HG02610 (cell line): ENCODE measurements around the gene HERC3.

Experiments used
- ATAC-seq: cut with Tn5 transposase; IDR thresholded peaks from one replicate; pipeline ENCODE4 v1.9.1; 2021; ENCODE audit warnings: mild to moderate bottlenecking, moderate library complexity; ENCODE audit not compliant: unreplicated experiment

The HERC3 gene

GRCh38 chr4:88713782-88714181 lies 121.5 kb downstream of the HERC3 start:
- ATAC-seq = no peak

GRCh38 chr4:88718098-88718497 lies 125.8 kb downstream of the HERC3 start:
- ATAC-seq = no peak

- ATAC-seq = no peak
Observed at GRCh38 chr4:88719381-88719780, 127.1 kb downstream of the HERC3 start.

GRCh38 chr4:88720451-88721428 lies 128.5 kb downstream of the HERC3 start:
- ATAC-seq = no peak

GRCh38 chr4:88722276-88722780 lies 130.0 kb downstream of the HERC3 start:
- ATAC-seq = no peak

GRCh38 chr4:88722828-88723227 lies 130.5 kb downstream of the HERC3 start:
- no peak for ATAC-seq

GRCh38 chr4:88724406-88724805 lies 132.1 kb downstream of the HERC3 start:
- ATAC-seq = no peak

GRCh38 chr4:88725143-88725542 lies 132.9 kb downstream of the HERC3 start:
- ATAC-seq = no peak

GRCh38 chr4:88725986-88726385 lies 133.7 kb downstream of the HERC3 start:
- ATAC-seq = no peak

GRCh38 chr4:88728146-88728545 lies 135.9 kb downstream of the HERC3 start:
- no peak for ATAC-seq

GRCh38 chr4:88729146-88729760 lies 137.0 kb downstream of the HERC3 start:
- no peak for ATAC-seq

- ATAC-seq = no peak
Observed at GRCh38 chr4:88730811-88731210, 138.5 kb downstream of the HERC3 start.

GRCh38 chr4:88731381-88731780 lies 139.1 kb downstream of the HERC3 start:
- ATAC-seq = no peak

- ATAC-seq = no peak
Observed at GRCh38 chr4:88732714-88733368, 140.6 kb downstream of the HERC3 start.

GRCh38 chr4:88734403-88734949 lies 142.2 kb downstream of the HERC3 start:
- no peak for ATAC-seq

- no peak for ATAC-seq
Observed at GRCh38 chr4:88735564-88735963, 143.3 kb downstream of the HERC3 start.

- ATAC-seq = no peak
Observed at GRCh38 chr4:88736264-88736663, 144.0 kb downstream of the HERC3 start.

GRCh38 chr4:88737307-88737941 lies 145.1 kb downstream of the HERC3 start:
- peak; percentile 95 for ATAC-seq

GRCh38 chr4:88738180-88738579 lies 145.9 kb downstream of the HERC3 start:
- no peak for ATAC-seq

- no peak for ATAC-seq
Observed at GRCh38 chr4:88742561-88742960, 150.3 kb downstream of the HERC3 start.

GRCh38 chr4:88743696-88744095 lies 151.4 kb downstream of the HERC3 start:
- no peak for ATAC-seq
